Vagina (tissue), 2 donors: ENCODE measurements around the gene CSK.

Experiments
- POLR2A ChIP-seq, 2 donors: fragments of 450-650 bp; IDR thresholded peaks; one replicate each; pipeline ENCODE4 v1.6.1; 2017; ENCODE audit warnings: antibody characterized with exemption in 2 of 2, mild to moderate bottlenecking in 2 of 2, moderate library complexity in 2 of 2
- TF ChIP-seq, protein P1 (sequence below), 3 experiments: fragments of 450-650 bp in 2 of 3; fragments of 200-600 bp in 1 of 3; sonication (generic) in 1 of 3; IDR thresholded peaks; one replicate each; pipeline ENCODE4 v1.5.1; 2017 to 2019; ENCODE audit warnings: antibody characterized with exemption in 3 of 3, mild to moderate bottlenecking in 2 of 3, moderate library complexity in 2 of 3

DNA sequence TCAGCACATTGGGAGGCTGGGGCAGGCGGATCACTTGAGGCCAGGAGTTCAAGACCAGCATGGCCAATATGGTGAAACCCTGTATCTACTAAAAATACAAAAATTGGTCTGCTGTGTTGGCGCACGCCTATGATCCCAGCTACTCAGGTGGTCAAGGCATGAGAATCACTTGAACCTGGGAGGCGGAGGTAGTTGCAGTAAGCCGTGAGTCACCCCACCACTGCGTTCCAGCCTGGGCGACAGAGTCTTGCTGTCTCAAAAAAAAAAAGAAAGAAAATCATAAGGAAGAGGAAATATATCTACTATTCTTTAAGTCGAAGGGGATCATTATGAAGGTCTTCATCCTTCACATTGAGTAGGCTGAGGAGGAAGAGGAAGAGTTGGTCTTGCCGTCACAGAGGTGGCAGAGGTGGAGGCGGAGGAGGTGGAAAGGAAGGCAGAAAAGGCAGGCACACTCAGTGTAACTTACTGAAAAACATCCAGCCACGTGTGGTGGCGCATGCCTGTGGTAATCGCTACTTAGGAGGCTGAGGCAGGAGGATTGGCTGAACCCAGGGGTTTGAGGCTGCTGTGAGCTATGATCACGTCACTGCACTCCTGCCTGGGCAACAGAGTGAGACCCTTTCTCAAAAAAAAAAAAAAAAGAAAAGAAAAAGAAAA, 14.2 kb downstream of the CSK start:
- TF ChIP-seq, protein P1, sequence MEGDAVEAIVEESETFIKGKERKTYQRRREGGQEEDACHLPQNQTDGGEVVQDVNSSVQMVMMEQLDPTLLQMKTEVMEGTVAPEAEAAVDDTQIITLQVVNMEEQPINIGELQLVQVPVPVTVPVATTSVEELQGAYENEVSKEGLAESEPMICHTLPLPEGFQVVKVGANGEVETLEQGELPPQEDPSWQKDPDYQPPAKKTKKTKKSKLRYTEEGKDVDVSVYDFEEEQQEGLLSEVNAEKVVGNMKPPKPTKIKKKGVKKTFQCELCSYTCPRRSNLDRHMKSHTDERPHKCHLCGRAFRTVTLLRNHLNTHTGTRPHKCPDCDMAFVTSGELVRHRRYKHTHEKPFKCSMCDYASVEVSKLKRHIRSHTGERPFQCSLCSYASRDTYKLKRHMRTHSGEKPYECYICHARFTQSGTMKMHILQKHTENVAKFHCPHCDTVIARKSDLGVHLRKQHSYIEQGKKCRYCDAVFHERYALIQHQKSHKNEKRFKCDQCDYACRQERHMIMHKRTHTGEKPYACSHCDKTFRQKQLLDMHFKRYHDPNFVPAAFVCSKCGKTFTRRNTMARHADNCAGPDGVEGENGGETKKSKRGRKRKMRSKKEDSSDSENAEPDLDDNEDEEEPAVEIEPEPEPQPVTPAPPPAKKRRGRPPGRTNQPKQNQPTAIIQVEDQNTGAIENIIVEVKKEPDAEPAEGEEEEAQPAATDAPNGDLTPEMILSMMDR (IDR thresholded peaks at IDR 0.05) = no peak
- TF ChIP-seq POLR2A (IDR thresholded peaks at IDR 0.05) = no peak
